Activated CD8-positive, alpha-beta T cell treated with anti-CD3 and anti-CD28 coated beads, Interleukin-2, amount 10 ng/mL, durations not matched to agents 7 days and 5 days (primary cell): ENCODE measurements around the gene ZCWPW2. TPM values are rescaled to one million over a fixed set of nuclear protein-coding genes. Genes with fewer than 3 reads are reported as not detected.

Source experiments
- ATAC-seq: fragments of 150-1000 bp; cut with Tn5 transposase; one replicate; pipeline ENCODE4 v1.10.0; 2021; ENCODE audit warnings: moderate library complexity
- CTCF ChIA-PET: fragments of 350-600 bp; sonication (Branson Sonifier 250); formaldehyde crosslinking; loops from one replicate; lab custom pipeline; 2021; ENCODE audit warnings: antibody characterized with exemption; lab: Charles Lee
- POLR2A ChIA-PET: fragments of 350-600 bp; sonication (Branson Sonifier 250); formaldehyde crosslinking; loops from one replicate; lab custom pipeline; 2021; ENCODE audit warnings: antibody characterized with exemption; lab: Charles Lee
- DNase-seq: peaks from one replicate; pipeline ENCODE4 v3.0.0-alpha.2; 2020
- H3K27ac Mint-ChIP-seq: one replicate; pipeline ENCODE4 v1.8.0; 2021; ENCODE audit warnings: mild to moderate bottlenecking, mixed read lengths
- H3K27me3 Mint-ChIP-seq: one replicate; pipeline ENCODE4 v1.8.0; 2021; ENCODE audit warnings: low read depth, mixed read lengths
- H3K36me3 Mint-ChIP-seq: one replicate; pipeline ENCODE4 v1.8.0; 2021; ENCODE audit warnings: low read depth, mixed read lengths
- H3K4me1 Mint-ChIP-seq: one replicate; pipeline ENCODE4 v1.8.0; 2021; ENCODE audit warnings: low read depth, mixed read lengths
- H3K4me3 Mint-ChIP-seq: one replicate; pipeline ENCODE4 v1.8.0; 2021; ENCODE audit warnings: mild to moderate bottlenecking, mixed read lengths
- H3K9me3 Mint-ChIP-seq: one replicate; pipeline ENCODE4 v1.8.0; 2022; ENCODE audit warnings: mixed read lengths; ENCODE audit not compliant: insufficient read depth
- total RNA-seq, 2 experiments: library from RNA; stranded (reverse); gene quantifications; one replicate each; pipeline ENCODE4 v1.2.3, GENCODE V29; 2021

Gene ZCWPW2
- total RNA-seq, 2 experiments from 2014 or later, result 0.31 to 0.42 TPM

DNA sequence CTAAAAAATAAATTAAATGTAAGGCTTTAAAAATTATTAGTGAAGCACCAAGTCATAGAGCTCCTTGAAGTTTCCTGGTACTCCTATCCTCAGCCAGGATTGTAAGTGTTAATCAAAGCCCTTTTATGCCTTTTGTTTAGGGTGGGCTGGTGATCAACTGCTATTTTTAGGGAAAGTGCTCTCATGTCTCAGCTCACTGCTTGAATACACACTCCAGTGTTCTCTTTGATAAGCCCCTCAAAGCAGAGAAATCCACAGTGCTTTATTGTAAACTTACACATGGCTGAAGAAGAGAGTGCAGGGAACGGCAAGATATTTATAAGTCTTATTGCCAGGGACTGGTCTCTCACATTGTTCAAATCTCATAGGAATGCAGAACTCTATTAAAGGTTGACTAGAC lies 156.5 kb downstream of the ZCWPW2 start:
- ATAC-seq (no peak), DNase-seq (no peak)
- POLR2A ChIA-PET, result no interaction called here
- CTCF ChIA-PET, result no interaction called here
- Mint-ChIP-seq H3K27ac (no peak overlapping the region), H3K4me3 (no peak overlapping the region), H3K4me1 (no peaks in the 10 kb centered on the region), H3K9me3 (no peaks in the 10 kb centered on the region), H3K36me3 (no peaks in the 10 kb centered on the region), H3K27me3 (no peaks in the 10 kb centered on the region)

- Mint-ChIP-seq H3K27me3 (no peaks in the 10 kb centered on the region), H3K9me3 (no peaks in the 10 kb centered on the region), H3K4me1 (no peaks in the 10 kb centered on the region), H3K36me3 (no peaks in the 10 kb centered on the region), H3K27ac (no peak overlapping the region), H3K4me3 (no peak overlapping the region)
- DNase-seq (no peak), ATAC-seq (no peak)
- ChIA-PET CTCF (no interaction called here), POLR2A (no interaction called here)
Observed at GRCh38 chr3:28521663-28522062, 173.1 kb downstream of the ZCWPW2 start.

GRCh38 chr3:28542351-28542750 lies 193.8 kb downstream of the ZCWPW2 start:
- ChIA-PET POLR2A (no interaction called here), CTCF (no interaction called here)
- no peak for DNase-seq
- ATAC-seq, result no peak
- Mint-ChIP-seq H3K4me1 (no peaks in the 10 kb centered on the region), H3K27ac (no peak overlapping the region), H3K27me3 (no peaks in the 10 kb centered on the region), H3K4me3 (no peak overlapping the region), H3K9me3 (peaks cover 8% of the 10 kb centered on the region), H3K36me3 (no peaks in the 10 kb centered on the region)

DNA sequence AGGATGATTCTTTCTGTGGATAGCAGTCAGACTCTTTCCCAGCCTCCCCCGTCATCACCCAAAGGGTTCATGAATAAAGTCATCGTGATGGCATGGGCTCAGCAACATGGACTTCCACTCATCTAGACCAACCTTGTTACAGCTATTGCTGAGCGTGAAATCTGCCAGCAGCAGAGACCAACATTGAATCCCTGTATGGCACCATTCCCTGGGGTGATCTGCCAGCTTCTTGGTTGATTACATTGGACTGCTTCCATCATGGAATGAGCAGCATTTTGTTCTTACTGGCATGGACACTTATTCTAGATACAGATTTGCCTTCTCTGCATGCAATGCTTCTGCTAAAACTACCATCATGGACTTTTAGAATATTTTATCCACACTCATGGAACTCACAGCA lies 195.7 kb downstream of the ZCWPW2 start:
- Mint-ChIP-seq H3K4me1 (no peaks in the 10 kb centered on the region), H3K9me3 (peaks cover 8% of the 10 kb centered on the region), H3K4me3 (no peak overlapping the region), H3K36me3 (no peaks in the 10 kb centered on the region), H3K27me3 (no peaks in the 10 kb centered on the region), H3K27ac (no peak overlapping the region)
- ChIA-PET CTCF (no interaction called here), POLR2A (no interaction called here)
- ATAC-seq (no peak), DNase-seq (no peak)

- DNase-seq (no peak), ATAC-seq (no peak)
- H3K4me3 Mint-ChIP-seq, result no peak overlapping the region
- H3K27me3 Mint-ChIP-seq, result no peaks in the 10 kb centered on the region
- peaks cover 8% of the 10 kb centered on the region for H3K9me3 Mint-ChIP-seq
- no peaks in the 10 kb centered on the region for H3K36me3 Mint-ChIP-seq
- ChIA-PET CTCF (no interaction called here), POLR2A (no interaction called here)
- no peak overlapping the region for H3K27ac Mint-ChIP-seq
- no peaks in the 10 kb centered on the region for H3K4me1 Mint-ChIP-seq
Observed at GRCh38 chr3:28544831-28545230, 196.3 kb downstream of the ZCWPW2 start.

DNA sequence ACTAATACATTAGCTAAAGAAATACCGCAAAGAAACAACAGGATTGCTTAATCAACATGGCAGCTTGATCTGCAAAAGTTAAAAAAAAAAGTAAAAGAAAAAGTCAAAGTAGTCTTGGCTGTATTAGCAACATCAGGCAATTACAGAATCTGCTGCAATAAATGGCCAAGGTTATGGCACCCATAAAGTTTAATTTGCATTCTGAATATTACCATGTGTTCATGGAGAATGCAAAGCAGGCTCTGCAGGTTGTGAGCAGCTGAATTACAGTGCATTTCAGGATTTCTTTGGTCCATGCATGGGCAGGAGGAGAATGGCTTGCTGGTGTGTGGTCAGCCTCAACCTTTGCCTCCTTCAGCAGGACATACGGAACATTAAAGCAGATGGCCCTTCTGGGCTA lies 199.2 kb downstream of the ZCWPW2 start:
- ChIA-PET POLR2A (no interaction called here), CTCF (no interaction called here)
- DNase-seq (no peak), ATAC-seq (no peak)
- H3K4me1 Mint-ChIP-seq, result no peaks in the 10 kb centered on the region
- H3K9me3 Mint-ChIP-seq, result no peaks in the 10 kb centered on the region
- H3K27ac Mint-ChIP-seq, result no peak overlapping the region
- H3K4me3 Mint-ChIP-seq, result no peak overlapping the region
- H3K27me3 Mint-ChIP-seq, result no peaks in the 10 kb centered on the region
- H3K36me3 Mint-ChIP-seq, result no peaks in the 10 kb centered on the region

DNA sequence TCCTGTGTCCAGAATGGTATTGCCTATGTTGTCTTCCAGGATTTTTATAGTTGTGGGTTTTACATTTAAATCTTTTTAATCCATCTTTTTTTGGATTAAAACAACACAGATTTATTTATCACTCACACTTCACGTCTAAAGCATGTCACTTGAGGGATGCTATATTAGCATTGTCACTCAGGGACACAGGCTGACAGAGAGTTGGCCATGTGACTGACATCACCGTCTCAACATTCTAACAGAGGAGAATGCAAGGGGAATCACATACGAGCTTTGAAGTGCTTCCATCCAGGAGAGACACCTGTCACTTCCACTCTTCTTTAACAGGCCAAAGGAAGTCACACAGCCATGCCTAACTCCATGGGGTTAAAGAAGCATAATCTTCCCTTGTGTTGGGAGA lies 204.7 kb downstream of the ZCWPW2 start:
- Mint-ChIP-seq H3K4me1 (no peaks in the 10 kb centered on the region), H3K9me3 (no peaks in the 10 kb centered on the region), H3K27ac (no peak overlapping the region), H3K36me3 (no peaks in the 10 kb centered on the region), H3K27me3 (no peaks in the 10 kb centered on the region), H3K4me3 (no peak overlapping the region)
- DNase-seq (no peak), ATAC-seq (no peak)
- ChIA-PET CTCF (no interaction called here), POLR2A (no interaction called here)

GRCh38 chr3:28556195-28556594 lies 207.7 kb downstream of the ZCWPW2 start:
- ChIA-PET POLR2A (no interaction called here), CTCF (no interaction called here)
- H3K4me1 Mint-ChIP-seq, result no peaks in the 10 kb centered on the region
- H3K9me3 Mint-ChIP-seq, result no peaks in the 10 kb centered on the region
- no peak overlapping the region for H3K4me3 Mint-ChIP-seq
- DNase-seq (no peak), ATAC-seq (no peak)
- no peaks in the 10 kb centered on the region for H3K27me3 Mint-ChIP-seq
- H3K36me3 Mint-ChIP-seq, result no peaks in the 10 kb centered on the region
- H3K27ac Mint-ChIP-seq, result no peak overlapping the region

GRCh38 chr3:28564211-28564610 lies 215.7 kb downstream of the ZCWPW2 start:
- H3K9me3 Mint-ChIP-seq, result no peaks in the 10 kb centered on the region
- H3K36me3 Mint-ChIP-seq, result no peaks in the 10 kb centered on the region
- CTCF ChIA-PET, result no interaction called here
- POLR2A ChIA-PET, result no interaction called here
- no peak for DNase-seq
- H3K4me1 Mint-ChIP-seq, result no peaks in the 10 kb centered on the region
- no peak overlapping the region for H3K27ac Mint-ChIP-seq
- no peak overlapping the region for H3K4me3 Mint-ChIP-seq
- H3K27me3 Mint-ChIP-seq, result no peaks in the 10 kb centered on the region
- ATAC-seq, result no peak

- Mint-ChIP-seq H3K36me3 (no peaks in the 10 kb centered on the region), H3K27ac (no peak overlapping the region), H3K4me3 (no peak overlapping the region), H3K4me1 (no peaks in the 10 kb centered on the region), H3K27me3 (peaks cover 7% of the 10 kb centered on the region), H3K9me3 (no peaks in the 10 kb centered on the region)
- ATAC-seq (no peak), DNase-seq (no peak)
- CTCF ChIA-PET, result no interaction called here
- POLR2A ChIA-PET, result no interaction called here
Observed at GRCh38 chr3:28569357-28569756, 220.8 kb downstream of the ZCWPW2 start.

DNA sequence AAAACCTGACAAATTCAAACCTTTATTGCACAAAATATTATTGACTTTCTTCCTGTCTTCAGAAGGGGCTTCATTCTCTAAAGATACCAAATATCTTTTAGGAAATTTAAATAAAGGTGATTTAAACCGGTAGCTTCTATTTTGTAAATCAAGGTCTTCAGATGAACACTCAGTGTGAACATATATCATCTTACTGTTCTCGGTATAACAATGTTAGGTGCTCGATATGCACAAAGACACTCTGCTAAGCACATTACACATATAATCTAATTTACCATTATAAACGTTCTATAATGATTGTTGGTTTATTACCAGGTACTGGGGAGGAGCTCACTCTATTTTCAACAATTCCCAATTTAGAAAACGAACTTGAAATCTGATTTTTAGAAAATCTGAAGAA lies 225.5 kb downstream of the ZCWPW2 start:
- DNase-seq (no peak), ATAC-seq (no peak)
- H3K27ac Mint-ChIP-seq, result no peak overlapping the region
- no peaks in the 10 kb centered on the region for H3K4me1 Mint-ChIP-seq
- H3K36me3 Mint-ChIP-seq, result no peaks in the 10 kb centered on the region
- H3K4me3 Mint-ChIP-seq, result no peak overlapping the region
- CTCF ChIA-PET, result no interaction called here
- no peaks in the 10 kb centered on the region for H3K9me3 Mint-ChIP-seq
- POLR2A ChIA-PET, result no interaction called here
- H3K27me3 Mint-ChIP-seq, result peaks cover 40% of the 10 kb centered on the region

- ATAC-seq (no peak), DNase-seq (no peak)
- Mint-ChIP-seq H3K27me3 (peaks cover 43% of the 10 kb centered on the region), H3K4me1 (no peaks in the 10 kb centered on the region), H3K27ac (no peak overlapping the region), H3K36me3 (no peaks in the 10 kb centered on the region), H3K9me3 (no peaks in the 10 kb centered on the region), H3K4me3 (no peak overlapping the region)
- ChIA-PET CTCF (no interaction called here), POLR2A (no interaction called here)
Observed at GRCh38 chr3:28575100-28575745, 226.7 kb downstream of the ZCWPW2 start.
